Measurements from ENCODE around the gene MCRIP2.

Gene MCRIP2

DNA sequence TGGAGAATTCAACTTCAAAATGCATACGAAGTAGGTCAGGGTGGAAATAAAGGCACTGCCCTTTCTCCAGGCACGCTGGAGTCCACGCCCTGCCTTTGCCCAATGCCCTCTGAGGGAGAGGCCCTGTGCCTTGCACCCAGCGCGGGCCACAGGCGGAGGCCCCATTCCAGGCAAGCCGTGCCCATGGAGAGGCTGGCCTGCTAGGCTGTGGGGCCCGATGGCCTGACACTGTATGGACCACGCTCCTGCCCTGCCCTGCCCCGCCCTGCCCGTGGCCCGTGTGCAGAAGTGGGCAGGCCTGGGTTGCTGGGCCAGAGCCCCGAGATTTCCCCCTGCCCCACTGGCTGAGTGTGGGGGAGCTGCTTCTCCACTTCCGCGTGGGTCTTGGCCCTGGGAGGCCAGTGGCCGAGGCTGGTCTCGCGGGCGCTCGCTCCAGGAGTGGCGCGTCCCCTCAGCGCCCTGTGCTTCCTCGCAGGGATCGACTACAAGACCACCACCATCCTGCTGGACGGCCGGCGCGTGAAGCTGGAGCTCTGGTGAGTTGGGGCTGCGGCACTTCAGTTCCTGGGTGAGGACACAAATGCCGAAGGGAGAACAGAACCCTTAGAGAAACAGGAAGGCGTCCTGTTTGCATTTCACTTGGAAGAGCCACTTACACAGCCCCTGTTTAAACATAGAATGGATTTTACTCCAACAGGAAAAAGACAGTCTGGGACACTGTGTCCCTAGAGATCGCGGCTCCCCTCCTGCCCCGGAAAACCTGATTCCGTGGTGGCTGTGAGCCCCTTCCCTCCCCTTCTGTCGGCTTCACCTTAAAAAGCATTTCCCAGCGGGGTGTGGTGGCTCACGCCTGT lies 24.7 kb upstream of the MCRIP2 start:
- no peak for DNase-seq (ENCODE audit: low read depth)

DNA sequence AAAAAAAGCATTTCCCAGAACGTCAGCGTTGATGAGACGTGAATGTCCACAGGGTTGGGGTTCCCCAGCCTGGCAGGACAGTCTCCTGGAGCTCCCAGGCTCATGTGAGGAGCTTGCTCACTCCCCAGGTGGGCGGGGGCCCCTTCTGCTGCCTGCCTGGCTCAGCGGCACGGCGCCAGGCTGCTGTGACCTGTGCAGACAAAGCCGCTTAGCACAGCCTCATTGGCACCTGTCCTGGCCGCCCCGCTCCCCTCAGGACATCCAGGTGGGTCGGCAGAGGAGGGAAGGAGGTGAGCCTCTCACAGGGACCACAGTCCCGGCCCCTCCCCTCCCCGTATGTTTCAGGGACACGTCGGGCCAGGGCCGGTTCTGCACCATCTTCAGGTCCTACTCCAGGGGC lies 23.8 kb upstream of the MCRIP2 start:
- no peak for DNase-seq (ENCODE audit: low read depth)

DNA sequence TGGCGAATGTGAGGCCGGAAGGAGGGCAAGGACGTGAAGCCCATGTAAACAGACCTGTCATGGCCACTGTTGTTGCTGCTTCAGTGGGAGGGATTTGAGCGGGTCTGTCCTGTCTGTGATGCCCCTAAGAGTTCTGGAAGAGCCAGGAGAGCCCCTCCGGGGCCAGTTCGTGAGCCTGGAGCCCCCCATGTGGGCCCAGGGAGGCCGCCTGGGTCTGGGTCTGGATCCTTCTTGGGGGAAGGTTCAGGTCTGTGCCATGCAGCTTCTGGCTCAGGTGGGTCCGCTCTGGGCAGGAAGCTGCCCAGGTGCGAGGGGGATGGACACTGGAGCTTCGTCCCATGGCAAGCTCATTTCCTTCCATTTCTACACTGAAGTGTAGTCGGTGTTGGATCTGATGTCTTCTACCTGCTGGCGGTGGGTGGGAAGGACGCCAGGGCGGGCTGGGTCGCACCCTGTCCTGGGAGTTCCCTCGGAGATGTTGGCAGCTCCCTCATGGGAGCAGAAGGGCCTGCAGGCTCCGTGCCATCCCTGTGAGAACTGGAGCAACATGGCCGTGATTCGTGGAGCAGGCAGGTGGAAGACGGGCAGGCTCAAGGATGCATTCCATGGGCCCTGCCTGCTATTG lies 22.0 kb upstream of the MCRIP2 start:
- no peak for DNase-seq (ENCODE audit: low read depth)

DNA sequence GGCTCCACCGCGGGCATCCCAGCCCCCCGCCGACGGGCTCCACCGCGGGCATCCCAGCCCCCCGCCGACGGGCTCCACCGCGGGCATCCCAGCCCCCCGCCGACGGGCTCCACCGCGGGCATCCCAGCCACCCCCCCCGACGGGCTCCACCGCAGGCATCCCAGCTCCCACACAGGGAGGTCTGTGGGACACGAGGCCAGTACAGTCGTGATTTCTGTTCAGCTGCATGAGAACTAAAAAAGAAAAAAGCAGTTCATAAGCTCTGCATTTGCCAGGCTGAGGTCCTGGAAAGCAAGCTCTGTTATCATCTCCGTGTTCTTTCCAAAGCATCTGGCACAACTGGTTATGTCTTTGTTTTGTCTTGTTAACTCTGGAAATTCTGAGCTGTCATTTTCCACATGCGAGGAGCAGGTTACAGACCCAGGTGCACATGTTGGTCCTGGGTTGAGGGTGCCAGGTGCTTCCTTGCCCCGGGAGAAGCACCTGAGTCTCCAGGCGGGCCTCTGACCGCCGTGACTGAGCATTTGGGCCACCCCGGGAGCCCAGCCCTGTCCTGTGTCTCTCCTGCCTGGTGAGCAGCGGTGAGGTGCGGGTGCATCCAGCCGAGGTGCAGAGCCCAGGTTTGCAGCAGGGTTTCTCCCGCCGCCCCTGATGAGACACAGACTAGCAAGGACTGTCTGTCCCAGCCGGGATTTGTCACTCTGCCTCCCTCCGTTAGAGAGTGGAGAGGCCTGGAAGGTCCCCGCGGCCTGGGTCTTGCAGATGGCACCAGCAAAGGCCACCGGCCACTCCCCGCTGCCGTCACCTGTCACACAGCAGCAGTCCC lies 20.7 kb upstream of the MCRIP2 start:
- DNase-seq (ENCODE audit: low read depth): no peak

DNA sequence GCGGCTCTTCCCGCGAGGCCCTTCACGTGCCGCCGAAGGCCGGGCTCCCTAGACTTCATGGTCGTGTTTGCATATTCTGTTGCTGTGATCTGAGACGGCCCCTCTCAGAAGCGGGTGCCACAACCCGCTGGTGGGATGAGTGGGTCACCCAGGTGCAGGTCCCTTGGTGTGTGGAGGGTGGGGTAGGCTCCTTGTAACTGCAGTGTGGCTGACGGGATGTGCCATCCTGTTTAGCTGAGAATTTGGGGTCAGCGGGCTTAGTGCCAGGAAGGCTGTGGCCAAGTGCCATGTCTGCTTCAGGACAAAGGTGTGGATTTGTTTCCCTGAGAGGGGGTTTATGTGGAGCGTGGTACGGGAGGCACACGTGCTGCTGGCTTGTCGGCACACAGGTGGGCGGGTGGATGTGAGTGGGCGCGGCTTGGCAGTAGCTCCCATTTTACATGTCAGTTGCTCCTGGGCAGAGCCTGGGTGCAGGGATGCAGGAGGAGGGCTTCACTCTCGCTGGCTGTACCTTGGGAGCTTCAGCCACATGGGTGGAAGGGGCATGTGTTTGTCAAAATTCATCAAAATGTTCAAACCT lies 20.0 kb upstream of the MCRIP2 start:
- no peak for DNase-seq (ENCODE audit: low read depth)

DNA sequence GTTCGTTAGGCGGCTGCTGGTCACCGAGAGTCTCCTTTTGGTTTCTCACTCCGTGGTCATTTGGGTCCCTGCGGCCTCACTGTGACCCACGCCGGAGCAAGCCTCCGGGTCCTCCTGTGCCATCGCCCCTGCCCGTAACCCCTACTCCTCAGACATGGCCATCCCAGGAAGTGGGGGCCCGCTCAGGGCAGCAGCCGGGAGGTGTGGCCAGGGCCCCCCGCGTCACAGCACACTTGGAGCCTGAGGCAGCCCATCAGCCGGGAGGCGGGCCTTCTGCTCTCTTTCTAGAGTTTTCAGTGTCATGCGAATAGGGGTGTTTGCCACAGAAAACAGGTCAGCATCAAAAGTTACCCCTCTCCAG lies 18.7 kb upstream of the MCRIP2 start:
- no peak for DNase-seq (ENCODE audit: low read depth)

DNA sequence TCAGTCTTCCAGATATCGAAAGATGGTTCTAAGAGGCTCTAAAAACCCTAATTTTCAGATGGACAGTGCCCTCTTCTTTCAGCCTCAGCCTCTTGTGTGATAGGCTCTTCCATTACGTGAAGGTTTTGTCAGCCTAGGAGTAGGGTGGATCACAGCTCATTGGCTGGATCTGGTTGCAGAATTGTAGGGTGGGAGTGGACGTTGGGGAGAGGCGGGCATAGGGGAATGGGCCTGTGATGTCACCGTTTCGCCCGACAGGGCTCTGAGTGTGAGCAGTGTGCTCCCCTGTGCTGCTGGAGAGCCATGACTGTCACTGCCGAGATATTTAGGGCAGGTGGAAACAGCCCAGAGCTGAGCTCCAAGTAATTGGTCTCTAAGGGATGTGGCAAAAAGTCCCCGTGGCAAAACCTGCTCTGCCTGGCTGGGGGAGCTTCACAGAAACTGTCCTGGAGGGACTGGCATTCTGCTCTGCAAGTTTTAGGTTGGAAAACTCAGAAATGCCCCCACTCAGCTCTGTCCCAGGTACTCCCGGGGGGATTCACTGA lies 17.0 kb upstream of the MCRIP2 start:
- no peak for DNase-seq (ENCODE audit: low read depth)

DNA sequence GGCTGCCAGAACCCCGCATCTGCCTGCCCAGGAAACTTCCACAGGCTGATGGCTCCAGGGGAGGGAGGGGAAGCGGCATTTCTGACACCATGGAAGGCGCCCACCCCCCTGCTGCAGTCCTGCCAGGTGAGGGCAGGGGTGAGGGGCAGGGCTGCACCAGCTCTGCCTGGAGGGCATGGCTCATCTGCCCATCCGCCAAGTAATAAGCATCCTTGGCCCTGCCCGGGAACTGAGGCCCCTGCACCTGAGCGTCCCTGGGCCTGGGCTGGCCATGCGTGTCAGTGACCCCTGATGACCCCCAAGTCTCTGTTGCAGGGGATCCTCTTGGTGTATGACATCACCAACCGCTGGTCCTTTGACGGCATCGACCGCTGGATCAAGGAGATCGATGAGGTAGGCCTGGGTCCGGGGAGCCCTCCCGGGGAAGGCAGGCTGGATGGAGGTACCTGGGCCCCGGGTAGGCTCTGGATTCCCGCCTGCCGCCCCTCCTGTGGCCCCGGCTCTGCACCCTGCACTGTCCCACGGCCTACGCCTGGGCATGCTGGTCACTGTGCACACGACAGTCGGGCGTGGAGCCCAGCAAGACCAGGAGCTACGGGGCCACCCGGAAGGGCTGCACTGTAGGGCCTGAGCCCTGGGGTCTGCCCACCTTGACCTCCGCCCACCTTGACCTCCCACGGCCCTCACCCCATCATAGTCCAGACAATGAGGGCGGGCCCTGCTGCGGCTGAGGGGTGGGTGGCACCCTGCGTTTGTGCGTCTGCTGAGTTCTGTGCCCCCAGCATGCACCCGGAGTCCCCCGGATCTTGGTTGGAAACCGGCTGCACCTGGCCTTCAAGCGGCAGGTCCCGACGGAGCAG lies 16.3 kb upstream of the MCRIP2 start:
- DNase-seq (ENCODE audit: low read depth): no peak

DNA sequence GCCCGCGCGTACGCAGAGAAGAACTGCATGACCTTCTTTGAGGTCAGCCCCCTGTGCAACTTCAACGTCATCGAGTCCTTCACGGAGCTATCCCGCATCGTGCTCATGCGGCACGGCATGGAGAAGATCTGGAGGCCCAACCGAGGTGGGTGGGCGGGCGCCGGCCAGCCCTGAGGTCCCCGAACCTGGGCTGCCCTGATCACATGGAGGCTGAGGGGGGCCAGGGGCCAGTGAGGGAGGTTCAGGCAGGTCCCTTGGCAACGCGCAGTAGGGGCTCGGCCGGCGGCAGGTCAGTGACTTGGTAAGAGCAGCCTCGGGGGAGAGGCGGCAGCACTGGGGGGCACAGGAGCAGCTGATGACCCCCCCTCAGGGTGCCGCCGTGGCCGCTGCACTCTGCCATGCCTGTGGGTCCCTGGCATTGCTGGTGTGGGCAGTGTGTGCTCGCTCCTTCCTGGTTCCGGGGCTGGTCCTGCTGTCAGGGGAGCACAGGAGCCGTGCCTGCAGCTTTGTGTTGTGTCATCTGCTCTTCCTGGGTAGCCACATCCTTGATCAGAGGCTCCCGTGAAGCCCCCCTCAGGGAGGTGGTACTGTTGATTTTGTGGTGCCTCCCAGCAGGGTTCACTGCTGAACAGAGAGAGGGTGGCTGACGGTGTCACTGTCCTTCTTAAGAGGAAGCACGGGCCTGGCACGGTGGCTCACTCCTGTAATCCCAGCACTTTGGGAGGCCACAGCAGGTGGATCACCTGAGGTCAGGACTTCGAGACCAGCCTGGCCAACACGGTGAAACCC lies 15.5 kb upstream of the MCRIP2 start:
- DNase-seq (ENCODE audit: low read depth): no peak

DNA sequence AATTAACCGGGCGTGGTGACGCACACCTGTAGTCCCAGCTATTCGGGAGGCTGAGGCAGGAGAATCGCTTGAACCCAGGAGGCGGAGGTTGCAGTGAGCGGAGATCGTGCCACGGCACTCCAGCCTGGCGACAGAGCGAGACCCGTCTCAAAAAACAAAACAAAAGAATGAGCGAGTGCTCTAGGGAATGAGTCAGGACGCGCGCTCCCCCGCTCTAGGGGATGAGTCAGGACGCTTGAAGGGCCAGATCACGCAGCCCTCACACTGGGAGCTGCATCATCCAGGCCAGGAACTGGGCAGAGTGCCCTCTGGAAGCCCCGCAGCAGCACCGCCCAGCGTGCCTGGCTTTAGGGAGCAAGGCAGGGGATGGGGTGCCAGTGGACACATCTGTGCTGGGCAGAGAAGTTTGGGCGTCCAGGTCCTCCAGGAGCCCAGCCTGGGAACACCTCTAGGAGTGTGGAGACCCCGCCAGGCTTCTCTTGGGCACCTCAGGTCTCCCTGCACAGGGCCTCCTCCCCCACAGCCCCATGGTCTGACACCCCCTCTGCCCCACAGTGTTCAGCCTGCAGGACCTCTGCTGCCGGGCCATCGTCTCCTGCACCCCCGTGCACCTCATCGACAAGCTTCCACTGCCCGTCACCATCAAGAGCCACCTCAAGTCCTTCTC lies 14.7 kb upstream of the MCRIP2 start:
- no peak for DNase-seq (ENCODE audit: low read depth)

DNA sequence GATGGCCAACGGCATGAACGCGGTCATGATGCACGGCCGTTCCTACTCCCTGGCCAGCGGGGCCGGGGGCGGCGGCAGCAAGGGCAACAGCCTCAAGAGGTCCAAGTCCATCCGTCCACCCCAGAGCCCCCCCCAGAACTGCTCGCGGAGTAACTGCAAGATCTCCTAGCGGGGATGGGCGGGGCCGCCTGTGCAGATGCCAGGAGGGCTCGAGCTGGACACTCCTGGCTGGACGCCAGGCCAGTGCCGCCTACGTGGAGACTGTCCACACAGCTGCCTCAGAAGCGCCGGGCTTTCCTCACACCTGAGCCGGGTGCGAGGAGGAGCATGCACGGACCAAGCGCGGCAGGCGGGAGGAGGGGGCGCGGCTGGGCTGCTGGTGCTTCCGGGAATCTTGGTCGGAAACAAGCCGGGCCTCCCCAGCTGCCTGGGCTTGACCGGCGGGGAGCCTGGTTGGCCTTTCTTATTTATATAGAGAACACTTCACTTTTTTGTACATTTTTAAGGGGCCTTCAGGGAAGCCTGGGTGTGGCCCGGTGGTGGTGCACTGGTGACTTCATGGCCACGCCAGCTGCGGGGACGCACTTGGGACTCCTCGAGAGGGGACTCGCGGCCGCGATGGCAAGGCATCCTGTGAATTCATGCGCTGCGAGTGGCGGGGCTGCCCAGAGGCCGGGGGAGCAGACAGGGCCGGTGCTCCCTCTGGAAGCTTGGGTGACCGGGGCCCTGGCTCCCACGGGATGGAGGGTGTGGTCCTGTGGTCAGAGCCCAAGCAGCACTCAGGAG lies 14.0 kb upstream of the MCRIP2 start:
- DNase-seq (ENCODE audit: low read depth): no peak

DNA sequence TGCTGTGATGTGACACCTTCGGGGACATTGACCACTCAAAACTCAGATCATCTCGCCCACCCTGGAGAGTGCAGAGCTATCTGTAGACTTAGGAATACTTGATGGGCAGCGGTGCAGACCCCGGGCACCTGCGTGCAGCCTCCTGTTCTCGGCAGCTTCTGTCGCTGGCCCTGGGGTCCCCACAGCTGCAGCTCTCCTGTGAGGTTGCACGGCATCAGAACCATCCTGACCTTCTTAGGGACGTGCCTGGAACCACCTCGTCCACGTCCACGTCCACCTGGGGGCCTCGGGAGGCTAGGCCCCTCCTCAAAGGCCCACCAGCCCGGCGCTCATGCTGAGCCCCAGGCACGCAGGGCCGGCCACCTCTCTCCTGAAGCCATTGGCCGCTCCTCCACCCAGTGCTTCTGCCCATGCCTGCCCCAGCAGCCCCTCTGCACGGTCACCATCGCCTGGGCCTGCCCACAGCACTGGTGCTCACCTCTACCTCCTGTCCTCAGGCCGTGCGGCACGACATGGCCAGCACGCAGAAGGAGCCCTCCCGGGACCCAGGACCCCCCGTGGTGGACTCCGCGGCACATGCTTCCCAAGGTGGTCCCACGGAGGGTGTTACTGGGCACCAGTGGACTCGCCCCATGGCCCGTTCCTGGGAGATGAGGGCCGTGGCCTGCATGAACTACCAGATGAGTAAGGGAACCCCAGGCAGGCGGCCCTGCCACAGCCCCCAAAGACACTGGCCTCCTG lies 13.1 kb upstream of the MCRIP2 start:
- DNase-seq (ENCODE audit: low read depth): no peak

DNA sequence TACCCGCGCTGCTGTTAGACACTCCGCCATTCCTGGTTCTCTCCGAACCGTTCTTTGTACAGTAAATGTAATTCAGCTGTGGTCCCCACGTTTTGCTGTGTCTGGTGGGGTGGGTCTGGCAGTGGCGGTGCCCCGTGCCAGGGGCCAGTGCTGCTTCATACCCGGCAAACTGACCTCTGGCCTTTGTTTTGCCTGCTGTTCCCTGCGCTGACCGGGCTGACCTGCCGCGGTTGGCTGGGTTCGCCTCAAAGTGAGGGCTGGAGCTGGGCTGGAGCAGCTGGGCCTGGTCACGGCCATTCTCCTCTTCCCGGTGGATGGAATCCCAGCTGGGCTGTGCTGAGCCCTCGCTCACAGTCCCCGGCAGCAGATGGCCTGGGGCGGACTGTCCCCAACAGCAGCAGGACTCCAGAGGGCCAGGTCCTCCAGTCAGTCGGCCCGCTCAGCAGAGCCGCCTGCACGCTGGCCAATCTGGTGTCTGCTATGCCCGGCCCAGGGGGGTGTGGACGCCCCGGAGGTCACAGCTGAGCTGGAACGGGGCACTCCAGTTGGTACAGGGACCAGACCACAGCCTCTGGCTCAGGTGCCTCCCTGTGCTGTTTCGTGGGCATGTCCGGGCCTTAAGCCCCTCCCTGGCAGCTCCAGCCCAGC lies 12.3 kb upstream of the MCRIP2 start:
- DNase-seq (ENCODE audit: low read depth): no peak

DNA sequence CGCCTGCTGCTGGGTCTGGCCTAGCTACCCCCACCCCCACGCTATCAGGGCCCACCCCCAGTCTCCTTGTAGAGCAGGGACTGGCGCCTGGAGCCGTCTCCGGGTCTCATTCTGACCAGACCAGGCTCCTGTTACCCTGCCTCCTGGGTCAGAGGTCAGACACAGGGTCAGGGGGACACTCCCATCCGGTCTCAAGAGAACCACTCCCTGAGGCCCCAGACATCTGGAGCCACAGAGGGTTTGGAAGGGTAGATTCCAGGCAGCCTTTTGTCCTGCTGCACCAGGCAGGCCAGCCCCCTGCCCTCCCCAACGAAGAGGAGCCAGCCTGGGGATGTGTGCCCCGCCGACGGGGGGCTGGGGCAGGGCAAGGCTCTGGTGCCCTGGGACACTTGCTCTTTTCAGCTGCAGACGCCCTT lies 11.8 kb upstream of the MCRIP2 start:
- no peak for DNase-seq (ENCODE audit: low read depth)

DNA sequence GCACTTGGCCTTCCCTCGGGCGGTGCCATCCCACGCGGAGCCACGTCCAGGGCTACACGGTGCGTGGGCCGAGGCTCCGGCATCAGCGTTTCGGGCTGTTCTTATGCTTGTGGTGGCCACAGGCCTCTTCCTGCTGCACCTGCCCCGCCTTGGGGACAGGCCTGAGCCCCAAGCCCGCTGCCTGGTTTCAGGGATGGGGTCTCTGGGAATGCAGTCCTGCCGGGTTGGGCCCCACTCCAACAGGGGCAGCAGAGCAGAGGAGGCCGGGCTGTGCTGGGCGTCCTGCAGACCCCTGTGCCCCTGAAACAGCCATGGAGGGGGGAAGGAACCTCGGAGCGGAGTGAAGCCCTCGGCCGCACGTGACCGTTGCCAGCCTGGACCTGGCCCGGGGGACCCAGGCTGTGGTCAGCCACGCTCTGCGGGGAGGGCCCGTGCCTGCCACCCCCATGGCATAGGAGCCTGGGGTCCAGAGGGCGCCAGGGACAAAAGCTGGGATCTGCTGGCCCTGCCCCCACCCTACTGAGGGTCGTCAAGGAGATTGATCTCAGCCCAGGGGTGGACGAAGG lies 11.3 kb upstream of the MCRIP2 start:
- DNase-seq (ENCODE audit: low read depth): no peak

DNA sequence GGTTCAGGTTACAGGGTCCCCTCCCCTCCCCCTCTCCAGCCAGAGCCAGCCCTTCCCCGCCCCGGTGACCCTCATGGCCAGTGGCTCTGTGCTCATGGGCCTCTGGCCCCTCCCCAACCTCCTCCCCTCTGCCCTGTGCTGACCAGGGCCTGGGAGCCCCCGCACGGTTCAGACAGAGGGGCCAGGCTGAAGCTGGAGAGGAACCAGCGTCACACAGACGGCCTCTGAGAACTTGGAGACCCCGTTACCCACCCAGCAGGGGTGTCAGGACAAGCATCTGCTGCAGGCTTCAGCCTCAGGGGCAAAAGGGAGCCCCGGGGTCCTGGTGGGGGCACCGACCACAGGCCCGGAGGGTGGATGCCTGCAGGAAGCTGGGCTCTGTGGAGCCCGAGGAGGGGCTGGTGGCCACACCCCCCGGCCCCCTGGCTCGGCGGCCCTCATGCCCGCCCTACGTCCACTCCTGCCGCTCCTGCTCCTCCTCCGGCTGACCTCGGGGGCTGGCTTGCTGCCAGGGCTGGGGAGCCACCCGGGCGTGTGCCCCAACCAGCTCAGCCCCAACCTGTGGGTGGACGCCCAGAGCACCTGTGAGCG lies 10.7 kb upstream of the MCRIP2 start, which contains the start of gene WFIKKN1:
Gene WFIKKN1, plus strand, starts transcription at position 171 of the 591 bp plus-strand sequence. Its CDS starts 269 bp downstream, at position 440.
- no peak for DNase-seq (ENCODE audit: low read depth)

DNA sequence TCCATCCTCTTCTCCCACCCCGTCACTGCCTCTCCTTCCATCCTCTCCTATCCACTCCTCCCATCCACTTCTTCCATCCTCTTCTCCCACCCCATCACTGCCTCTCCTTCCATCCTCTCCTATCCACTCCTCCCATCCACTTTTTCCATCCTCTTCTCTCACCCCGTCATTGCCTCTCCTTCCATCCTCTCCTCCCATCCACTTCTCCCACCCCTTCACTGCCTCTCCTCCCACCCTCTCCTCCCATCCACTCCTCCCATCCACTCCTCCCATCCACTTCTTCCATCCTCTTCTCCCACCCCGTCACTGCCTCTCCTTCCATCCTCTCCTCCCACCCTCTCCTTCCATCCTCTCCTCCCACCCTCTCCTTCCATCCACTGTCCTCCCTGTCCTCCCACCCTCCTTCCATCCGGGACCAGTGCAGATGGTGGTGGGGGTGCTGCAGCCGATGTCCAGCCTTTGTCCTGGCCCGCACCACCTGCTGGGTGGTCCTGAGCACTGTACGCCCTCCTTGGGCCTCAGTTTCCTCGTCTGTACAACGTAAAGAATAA lies 9.7 kb upstream of the MCRIP2 start:
- no peak for DNase-seq (ENCODE audit: low read depth)

Data from activated T-cell treated with anti-CD3 and anti-CD28 coated beads for 1 hour (primary cell).